ENCODE measurements around the gene TTLL9.

TTLL9 gene

DNA sequence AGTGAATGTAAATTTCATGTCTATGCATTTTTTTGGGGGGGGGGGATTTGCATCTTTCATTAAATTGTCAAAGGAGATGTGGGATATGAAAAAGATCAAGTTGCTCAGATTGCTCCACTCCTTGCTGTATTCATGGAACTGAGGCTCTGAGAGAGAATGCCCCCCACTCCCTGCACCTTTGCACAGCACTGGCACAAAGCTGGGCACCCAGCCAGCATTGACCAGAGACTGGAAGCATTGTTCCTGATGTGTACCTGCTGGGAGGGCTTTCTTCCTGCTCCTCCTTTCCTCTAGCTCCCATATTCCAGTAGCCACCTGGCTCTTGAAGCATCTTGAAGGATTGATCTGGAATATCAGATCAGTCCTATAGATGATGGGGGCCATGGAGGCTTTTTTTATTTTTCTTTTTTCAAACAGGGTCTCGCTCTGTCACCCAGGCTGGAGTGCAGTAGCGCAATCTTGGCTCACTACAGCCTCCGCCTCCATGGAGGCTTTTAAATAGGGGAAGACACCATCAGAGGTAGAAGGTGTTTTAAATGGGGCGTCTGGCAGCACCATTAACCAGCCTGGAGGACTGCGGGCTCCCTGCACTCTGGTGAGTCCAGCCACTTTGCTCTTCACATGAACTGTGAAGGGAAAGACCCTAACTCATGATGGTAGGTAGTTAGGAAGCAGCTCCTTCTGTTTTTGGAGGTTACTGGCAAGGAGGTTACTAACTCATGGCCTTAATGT lies 11.0 kb upstream of the TTLL9 start:
- TF ChIP-seq, protein P1, sequence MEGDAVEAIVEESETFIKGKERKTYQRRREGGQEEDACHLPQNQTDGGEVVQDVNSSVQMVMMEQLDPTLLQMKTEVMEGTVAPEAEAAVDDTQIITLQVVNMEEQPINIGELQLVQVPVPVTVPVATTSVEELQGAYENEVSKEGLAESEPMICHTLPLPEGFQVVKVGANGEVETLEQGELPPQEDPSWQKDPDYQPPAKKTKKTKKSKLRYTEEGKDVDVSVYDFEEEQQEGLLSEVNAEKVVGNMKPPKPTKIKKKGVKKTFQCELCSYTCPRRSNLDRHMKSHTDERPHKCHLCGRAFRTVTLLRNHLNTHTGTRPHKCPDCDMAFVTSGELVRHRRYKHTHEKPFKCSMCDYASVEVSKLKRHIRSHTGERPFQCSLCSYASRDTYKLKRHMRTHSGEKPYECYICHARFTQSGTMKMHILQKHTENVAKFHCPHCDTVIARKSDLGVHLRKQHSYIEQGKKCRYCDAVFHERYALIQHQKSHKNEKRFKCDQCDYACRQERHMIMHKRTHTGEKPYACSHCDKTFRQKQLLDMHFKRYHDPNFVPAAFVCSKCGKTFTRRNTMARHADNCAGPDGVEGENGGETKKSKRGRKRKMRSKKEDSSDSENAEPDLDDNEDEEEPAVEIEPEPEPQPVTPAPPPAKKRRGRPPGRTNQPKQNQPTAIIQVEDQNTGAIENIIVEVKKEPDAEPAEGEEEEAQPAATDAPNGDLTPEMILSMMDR (conservative IDR thresholded peaks at IDR 0.05; ENCODE audit: low read depth, low read length): no peak
- no peak overlapping the region for H3K4me3 ChIP-seq (ENCODE audit: low read depth, low read length)
- no peak for DNase-seq (ENCODE audit: low read depth)

- no peak overlapping the region for H3K4me3 ChIP-seq (ENCODE audit: low read depth, low read length)
- DNase-seq (ENCODE audit: low read depth): no peak
- TF ChIP-seq, protein P1 (conservative IDR thresholded peaks at IDR 0.05; ENCODE audit: low read depth, low read length): no peak
Observed at GRCh38 chr20:31859998-31860380, 10.4 kb upstream of the TTLL9 start.

- no peak for DNase-seq (ENCODE audit: low read depth)
- no peak overlapping the region for H3K4me3 ChIP-seq (ENCODE audit: low read depth, low read length)
- TF ChIP-seq, protein P1 (conservative IDR thresholded peaks at IDR 0.05; ENCODE audit: low read depth, low read length): no peak
Observed at GRCh38 chr20:31860390-31861134, 9.9 kb upstream of the TTLL9 start.

DNA sequence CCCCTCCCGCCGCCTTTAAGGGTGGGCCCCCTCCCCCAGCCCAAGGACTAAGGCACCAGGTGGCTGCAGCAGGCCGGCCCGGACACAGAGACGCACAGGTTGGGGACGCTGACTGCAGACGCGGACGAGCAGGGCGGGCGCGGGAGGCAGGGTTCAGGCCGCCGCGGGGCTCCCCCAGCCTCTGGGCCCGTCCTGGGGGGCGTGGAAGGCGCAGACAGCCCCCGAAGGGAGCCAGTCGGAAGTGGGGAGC lies 9.4 kb upstream of the TTLL9 start:
- DNase-seq (ENCODE audit: low read depth): no peak
- TF ChIP-seq, protein P1 (conservative IDR thresholded peaks at IDR 0.05; ENCODE audit: low read depth, low read length): no peak
- peak overlapping the region; percentile 53 for H3K4me3 ChIP-seq (ENCODE audit: low read depth, low read length)

- DNase-seq (ENCODE audit: low read depth): peak; percentile 63
- TF ChIP-seq, protein P1 (conservative IDR thresholded peaks at IDR 0.05; ENCODE audit: low read depth, low read length): no peak
Observed at GRCh38 chr20:31861385-31862156, 8.9 kb upstream of the TTLL9 start.

DNA sequence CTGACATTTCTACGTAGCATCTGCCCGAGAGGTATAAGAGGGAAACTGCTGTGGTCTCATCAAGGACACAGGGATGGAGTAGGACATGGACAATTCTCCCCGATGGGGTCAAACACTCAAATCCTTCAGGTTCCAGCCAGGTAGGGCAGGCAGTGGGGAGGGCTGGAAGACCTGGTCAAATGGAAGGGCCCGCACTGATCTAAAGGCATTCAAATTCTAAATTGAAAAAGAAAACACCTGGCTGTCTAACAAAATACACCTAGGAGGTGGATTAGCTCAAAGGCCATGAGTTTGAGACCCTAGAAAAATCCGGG lies 8.3 kb upstream of the TTLL9 start:
- H3K4me3 ChIP-seq (ENCODE audit: low read depth, low read length): no peak overlapping the region
- DNase-seq (ENCODE audit: low read depth): no peak
- TF ChIP-seq, protein P1 (conservative IDR thresholded peaks at IDR 0.05; ENCODE audit: low read depth, low read length): no peak

More at GRCh38 chr20:31861385-31862156, 8.9 kb upstream of the TTLL9 start:
- H3K4me3 ChIP-seq (ENCODE audit: low read depth, low read length): peak overlapping the region; percentile 53

Measured in choroid plexus epithelial cell (primary cell).